ENCODE results near the gene ALOX15.
"Not testable (repeated sequence)": the region's sequence is repeated elsewhere in the genome, so short reads cannot be mapped to it uniquely, and the experiment has no call there.

ALOX15 gene, protein sequence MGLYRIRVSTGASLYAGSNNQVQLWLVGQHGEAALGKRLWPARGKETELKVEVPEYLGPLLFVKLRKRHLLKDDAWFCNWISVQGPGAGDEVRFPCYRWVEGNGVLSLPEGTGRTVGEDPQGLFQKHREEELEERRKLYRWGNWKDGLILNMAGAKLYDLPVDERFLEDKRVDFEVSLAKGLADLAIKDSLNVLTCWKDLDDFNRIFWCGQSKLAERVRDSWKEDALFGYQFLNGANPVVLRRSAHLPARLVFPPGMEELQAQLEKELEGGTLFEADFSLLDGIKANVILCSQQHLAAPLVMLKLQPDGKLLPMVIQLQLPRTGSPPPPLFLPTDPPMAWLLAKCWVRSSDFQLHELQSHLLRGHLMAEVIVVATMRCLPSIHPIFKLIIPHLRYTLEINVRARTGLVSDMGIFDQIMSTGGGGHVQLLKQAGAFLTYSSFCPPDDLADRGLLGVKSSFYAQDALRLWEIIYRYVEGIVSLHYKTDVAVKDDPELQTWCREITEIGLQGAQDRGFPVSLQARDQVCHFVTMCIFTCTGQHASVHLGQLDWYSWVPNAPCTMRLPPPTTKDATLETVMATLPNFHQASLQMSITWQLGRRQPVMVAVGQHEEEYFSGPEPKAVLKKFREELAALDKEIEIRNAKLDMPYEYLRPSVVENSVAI

GRCh38 chr17:4641297-4642195 is at the start of gene ALOX15:
Gene ALOX15, minus strand, starts transcription at chr17:4641678. Its CDS starts 27 bp downstream, at chr17:4641651.
- no peak for DNase-seq

- no peak for DNase-seq
Measured at GRCh38 chr17:4690745-4691144, 49.3 kb upstream of the ALOX15 start.

DNA sequence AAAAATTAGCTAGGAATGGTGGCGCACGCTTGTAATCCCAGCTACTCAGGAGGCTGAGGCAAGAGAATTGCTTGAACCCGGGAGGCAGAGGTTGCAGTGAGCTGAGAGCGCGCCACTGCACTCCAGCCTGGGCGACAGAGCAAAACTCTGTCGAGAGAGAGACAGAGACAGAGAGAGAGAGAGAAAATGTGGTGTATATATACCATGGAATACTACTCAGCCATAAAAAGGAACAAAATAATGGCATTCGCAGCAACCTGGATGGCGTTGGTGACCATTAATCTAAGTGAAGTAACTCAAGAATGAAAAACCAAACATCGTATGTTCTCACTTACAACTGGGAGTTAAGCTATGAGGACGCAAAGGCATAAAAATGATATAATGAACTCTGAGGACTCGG is 48.4 kb upstream of the ALOX15 start:
- DNase-seq: not testable (repeated sequence)

DNA sequence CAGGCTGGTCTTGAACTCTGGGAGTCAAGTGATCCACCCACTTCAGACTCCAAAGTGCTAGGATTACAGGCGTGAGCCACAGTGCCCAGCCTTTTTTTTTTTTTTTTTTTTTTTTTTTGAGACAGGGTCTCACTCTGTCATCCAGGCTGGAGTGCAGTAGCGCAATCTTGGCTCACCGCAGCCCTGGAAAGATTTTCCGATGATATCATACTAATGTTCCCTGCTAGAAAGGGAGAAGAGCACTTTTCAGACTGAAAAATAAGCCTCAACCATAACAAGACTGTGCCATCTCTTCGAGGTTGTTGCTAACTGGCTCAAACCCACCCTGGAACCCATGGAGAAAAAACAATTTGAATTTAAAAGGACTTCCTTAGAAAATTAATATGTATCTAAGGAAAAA is 42.3 kb upstream of the ALOX15 start:
- DNase-seq: not testable (repeated sequence)

GRCh38 chr17:4679658-4680057 is 38.2 kb upstream of the ALOX15 start:
- DNase-seq: no peak

- peak; percentile 61 for DNase-seq
Measured at GRCh38 chr17:4678448-4679026, 37.1 kb upstream of the ALOX15 start.

- DNase-seq: no peak
Measured at GRCh38 chr17:4676791-4677190, 35.3 kb upstream of the ALOX15 start.

DNA sequence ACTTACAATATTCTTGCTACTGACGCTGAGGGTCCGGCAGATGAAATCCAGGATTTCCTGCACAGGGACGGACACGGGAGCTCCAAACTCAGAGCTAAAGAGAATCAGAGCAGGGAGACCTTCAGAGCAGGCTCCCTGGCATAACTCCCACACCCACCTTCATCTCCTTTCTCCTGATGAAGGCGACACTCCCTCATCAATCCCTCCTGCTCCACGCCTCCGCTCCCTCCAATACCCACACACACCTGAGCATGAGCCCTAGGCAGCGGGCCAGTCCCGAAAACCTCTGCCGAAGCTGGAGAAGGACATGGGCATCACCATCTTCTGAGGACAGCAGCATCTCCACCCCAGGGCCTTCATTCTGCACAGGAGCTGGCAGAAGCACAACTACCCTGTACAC is 34.3 kb upstream of the ALOX15 start:
- DNase-seq: no peak

GRCh38 chr17:4674685-4674998 is 33.2 kb upstream of the ALOX15 start:
- DNase-seq: no peak

- DNase-seq: no peak
Measured at GRCh38 chr17:4673986-4674684, 32.7 kb upstream of the ALOX15 start.

DNA sequence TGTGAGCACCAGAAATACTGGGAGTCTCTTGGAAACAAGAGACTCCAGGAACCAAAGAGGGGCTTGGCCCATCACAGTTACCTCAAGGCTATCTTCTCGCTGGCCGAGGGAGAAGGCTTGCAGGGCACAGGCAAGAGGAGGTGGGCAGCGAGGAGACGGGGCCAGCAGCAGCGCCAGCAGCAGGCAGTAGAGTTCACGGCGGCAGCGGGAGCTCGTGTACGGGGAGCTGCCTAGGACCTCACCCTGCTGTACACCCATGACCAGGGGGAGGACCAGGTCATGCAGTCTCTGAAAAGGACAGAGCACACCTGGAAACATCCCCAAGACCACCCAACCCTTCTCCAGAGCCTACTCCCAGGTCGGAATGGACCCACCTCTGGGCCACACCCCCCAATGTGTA is 31.7 kb upstream of the ALOX15 start:
- DNase-seq: no peak

GRCh38 chr17:4672751-4673150 is 31.3 kb upstream of the ALOX15 start:
- DNase-seq: no peak

GRCh38 chr17:4672055-4672630 is 30.7 kb upstream of the ALOX15 start:
- DNase-seq: no peak

GRCh38 chr17:4667166-4667565 is 25.7 kb upstream of the ALOX15 start:
- DNase-seq: no peak

GRCh38 chr17:4666296-4666695 is 24.8 kb upstream of the ALOX15 start:
- no peak for DNase-seq

DNA sequence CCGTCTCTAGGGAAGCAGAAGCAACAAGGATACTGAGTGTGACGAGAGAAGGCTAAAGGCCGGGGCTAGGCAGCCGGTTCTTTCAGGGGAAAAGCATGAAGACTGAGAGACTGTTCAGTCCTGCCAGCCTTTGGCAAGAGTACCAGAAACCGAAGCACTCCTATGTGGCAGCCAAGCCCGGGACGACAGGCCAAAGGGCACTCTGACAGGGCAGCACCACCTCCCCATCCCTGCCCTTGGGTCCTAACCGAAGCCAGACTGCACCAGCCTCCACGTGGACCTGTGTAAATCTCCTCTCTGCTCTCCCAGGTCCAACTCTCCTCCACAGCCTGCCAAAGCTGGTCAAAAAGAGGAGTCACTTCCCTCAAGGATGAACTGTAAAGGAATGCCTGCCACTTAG is 23.5 kb upstream of the ALOX15 start:
- no peak for DNase-seq

DNA sequence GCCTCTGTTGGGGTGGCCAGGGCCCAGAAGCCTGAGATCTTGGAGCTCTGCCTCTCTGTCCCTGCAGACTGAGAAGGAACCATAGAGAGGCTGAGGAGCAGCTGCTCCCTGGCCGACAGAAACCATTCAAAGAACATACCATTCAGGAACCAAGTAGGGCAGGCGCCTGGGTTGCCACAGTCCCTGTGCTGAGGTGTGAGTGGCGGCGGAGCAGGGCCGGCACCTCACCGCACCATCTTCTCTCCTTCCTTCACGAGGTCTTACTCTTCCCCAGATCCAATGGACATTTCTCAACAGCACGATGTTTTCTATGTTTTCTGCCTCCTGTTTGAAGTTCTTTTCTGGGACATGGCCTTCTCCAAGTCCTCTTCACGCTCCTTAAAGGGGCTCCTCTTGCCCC is 22.8 kb upstream of the ALOX15 start:
- DNase-seq: no peak

GRCh38 chr17:4663711-4664110 is 22.2 kb upstream of the ALOX15 start:
- no peak for DNase-seq

DNA sequence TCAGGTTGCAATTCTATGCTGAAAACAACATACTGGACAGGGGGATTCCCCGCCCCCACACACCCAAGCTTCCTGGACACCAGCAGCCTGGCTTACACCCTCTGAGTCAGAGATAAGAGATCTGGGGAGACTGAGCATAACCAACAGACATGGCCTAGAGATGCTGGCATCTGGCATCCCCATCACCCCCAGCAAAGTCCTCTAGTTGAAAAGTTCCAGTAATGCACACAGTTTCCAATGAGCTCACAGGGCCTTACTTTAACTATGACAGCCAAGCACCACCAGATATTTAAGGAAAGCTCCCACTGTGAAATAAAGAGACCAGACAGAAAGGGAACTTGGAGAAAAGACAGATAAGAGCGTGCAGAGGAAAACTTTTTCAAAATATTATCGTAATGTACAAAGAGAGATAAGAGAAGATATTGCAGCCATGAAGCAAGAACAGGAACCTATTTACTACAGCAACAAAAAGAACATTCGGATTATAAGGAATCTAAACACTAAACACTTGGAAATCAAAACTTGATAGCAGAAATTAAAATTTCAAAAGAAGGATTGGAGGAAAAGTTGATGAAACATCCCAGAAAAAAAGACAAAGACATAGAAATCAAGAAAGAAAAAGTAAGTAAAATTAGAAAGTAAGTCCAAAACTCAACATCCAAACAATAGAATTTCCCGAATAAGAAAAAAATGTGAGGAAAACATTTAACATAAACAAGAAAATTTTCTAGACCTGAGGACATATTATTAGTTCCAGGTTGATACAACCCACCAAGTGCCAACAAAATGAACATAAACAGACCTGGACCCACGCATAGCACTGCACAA is 17.2 kb upstream of the ALOX15 start:
- DNase-seq: no peak

DNA sequence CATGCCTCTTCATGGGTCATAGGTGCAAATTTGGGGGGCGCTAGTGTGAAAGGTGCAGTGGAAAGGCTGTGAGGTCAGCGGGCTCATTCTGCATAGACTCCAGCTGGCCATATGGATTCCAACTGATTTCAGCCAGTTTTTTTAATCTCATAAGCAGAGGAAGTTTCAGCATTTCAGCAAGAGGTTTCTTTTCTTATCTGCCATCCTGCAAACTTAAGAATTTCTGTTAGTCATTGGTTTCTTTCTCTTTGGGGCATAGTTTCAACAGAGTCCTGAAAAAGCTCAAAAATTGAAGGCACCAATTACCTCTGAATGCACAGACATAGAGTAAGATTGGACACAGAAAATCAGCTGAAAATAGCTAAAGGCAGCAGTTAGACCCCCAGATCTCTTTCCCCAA is 16.2 kb upstream of the ALOX15 start:
- DNase-seq: no peak

DNA sequence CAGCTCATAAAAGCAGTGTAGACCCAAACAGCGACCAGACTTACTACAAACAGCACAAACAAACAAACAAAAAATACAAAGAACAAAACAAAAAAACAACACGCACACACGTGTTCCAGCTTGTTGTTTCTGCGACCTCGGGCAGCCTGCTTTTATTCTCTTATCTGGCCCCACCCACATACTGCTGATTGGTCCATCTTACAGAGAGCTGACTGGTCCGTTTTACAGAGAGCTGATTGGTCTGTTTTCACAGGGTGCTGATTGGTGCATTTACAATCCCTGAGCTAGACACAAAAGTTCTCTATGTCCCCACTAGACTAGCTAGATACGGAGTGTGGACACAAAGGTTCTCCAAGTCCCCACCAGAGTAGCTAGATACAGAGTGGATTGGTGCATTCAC is 14.5 kb upstream of the ALOX15 start:
- not testable (repeated sequence) for DNase-seq
